Measurements from ENCODE around the gene FGF22. TPM values are rescaled to one million over a fixed set of nuclear protein-coding genes. Genes with fewer than 3 reads are reported as not detected.
"Not testable (repeated sequence)": the region's sequence is repeated elsewhere in the genome, so short reads cannot be mapped to it uniquely, and the experiment has no call there.

The FGF22 gene
- total RNA-seq, 2 experiments from 2014 or later = 0.48 TPM; not detected in 1

DNA sequence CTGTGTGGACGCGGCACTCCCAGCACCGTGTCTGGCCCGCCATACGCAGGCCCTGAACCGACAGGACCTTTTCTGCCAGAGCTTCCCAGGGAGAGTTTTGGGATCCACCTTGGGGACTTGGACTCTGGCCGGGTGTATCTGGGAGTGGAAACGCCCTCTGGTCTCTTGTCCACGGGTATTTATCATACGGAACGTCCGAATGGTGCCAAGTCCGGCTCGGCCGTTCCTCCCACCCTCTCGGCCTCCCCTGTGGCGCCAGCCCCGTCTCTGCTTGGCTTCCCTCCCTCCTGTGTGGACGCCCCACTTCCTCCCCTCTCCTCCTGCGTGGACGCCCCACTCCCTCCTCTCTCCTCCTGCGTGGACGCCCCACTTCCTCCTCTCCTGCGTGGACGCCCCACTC lies 37.9 kb upstream of the FGF22 start:
- DNase-seq (ENCODE audit: low spot score) = no peak
- H3K27ac ChIP-seq (ENCODE audit: low read depth, low read length, poor library complexity, severe bottlenecking) = no peak overlapping the region
- no peak overlapping the region for H3K4me2 ChIP-seq (ENCODE audit: low read length)
- no peaks in the 10 kb centered on the region for H4K20me1 ChIP-seq (ENCODE audit: insufficient read depth, low read length)
- H3K9me3 ChIP-seq (ENCODE audit: low read length) = no peaks in the 10 kb centered on the region
- ChIA-PET POLR2A (no interaction called here), CTCF (ENCODE audit: unreplicated experiment) (no interaction called here)
- TF ChIP-seq, protein P1, sequence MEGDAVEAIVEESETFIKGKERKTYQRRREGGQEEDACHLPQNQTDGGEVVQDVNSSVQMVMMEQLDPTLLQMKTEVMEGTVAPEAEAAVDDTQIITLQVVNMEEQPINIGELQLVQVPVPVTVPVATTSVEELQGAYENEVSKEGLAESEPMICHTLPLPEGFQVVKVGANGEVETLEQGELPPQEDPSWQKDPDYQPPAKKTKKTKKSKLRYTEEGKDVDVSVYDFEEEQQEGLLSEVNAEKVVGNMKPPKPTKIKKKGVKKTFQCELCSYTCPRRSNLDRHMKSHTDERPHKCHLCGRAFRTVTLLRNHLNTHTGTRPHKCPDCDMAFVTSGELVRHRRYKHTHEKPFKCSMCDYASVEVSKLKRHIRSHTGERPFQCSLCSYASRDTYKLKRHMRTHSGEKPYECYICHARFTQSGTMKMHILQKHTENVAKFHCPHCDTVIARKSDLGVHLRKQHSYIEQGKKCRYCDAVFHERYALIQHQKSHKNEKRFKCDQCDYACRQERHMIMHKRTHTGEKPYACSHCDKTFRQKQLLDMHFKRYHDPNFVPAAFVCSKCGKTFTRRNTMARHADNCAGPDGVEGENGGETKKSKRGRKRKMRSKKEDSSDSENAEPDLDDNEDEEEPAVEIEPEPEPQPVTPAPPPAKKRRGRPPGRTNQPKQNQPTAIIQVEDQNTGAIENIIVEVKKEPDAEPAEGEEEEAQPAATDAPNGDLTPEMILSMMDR (conservative IDR thresholded peaks at IDR 0.05; ENCODE audit: low read length) = no peak
- no peak for TF ChIP-seq EZH2phosphoT487 (IDR thresholded peaks at IDR 0.05; ENCODE audit: borderline replicate concordance, low read depth, low read length)
- H3K9me2 ChIP-seq (ENCODE audit: insufficient read depth, low read length) = no peaks in the 10 kb centered on the region
- no peaks in the 10 kb centered on the region for H3K79me2 ChIP-seq (ENCODE audit: insufficient read depth, low read depth, low read length)
- no peak overlapping the region for H3K4me3 ChIP-seq (ENCODE audit: low read depth, low read length, poor library complexity, severe bottlenecking)
- H3K36me3 ChIP-seq (ENCODE audit: insufficient read depth, low read length) = no peaks in the 10 kb centered on the region
- no peak overlapping the region for H2AFZ ChIP-seq (ENCODE audit: low read length)
- H3K4me1 ChIP-seq (ENCODE audit: insufficient read depth, low read length, poor library complexity, severe bottlenecking) = peaks cover 5% of the 10 kb centered on the region
- intact Hi-C loops (cut with micrococcal nuclease; ENCODE audit: unreplicated experiment) = no loop called here
- BruUV-seq (replicated peaks) = no TSS peak

DNA sequence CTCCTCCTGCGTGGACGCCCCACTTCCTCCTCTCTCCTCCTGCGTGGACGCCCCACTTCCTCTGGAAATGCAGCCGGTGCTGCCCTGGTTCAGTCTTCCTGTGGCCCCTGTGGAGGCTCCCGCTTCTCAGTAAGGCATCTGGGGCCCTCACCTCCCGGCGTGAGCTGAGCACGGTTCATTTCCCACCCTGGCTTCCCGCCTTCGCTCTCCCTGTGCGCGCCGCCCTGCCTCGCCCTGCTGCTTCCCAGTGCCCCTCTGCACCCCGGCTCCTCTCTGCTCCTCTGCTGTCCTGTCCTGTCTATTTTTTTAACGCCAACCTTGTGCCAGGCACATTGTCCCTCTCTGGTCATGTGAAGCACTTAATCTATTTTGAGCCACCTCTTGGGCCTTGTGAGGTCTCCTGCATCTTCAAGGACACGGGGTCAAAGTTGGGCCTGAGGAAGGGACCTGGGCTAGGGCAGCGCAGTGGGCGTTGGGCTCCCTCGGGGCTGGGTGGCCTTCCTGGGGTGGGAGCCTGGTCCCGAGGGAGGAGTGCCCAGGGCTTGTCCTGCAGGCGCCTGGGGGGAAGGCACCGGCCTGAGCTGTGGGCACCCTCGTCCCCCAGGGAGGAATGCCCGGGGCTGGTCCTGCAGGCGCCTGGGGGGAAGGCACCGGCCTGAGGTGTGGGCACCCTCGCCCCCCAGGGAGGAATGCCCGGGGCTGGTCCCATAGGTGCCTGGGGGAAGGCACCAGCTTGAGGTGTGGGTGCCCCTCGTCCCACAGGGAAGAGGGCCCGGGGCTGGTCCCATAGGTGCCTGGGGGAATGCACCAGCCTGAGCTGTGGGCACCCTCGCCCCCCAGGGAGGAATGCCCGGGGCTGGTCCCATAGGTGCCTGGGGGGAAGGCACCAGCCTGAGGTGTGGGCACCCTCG lies 37.0 kb upstream of the FGF22 start:
- H3K9me3 ChIP-seq (ENCODE audit: low read length) = no peaks in the 10 kb centered on the region
- H4K20me1 ChIP-seq (ENCODE audit: insufficient read depth, low read length) = no peaks in the 10 kb centered on the region
- DNase-seq (ENCODE audit: low spot score) = no peak
- H3K79me2 ChIP-seq (ENCODE audit: insufficient read depth, low read depth, low read length) = no peaks in the 10 kb centered on the region
- H3K4me1 ChIP-seq (ENCODE audit: insufficient read depth, low read length, poor library complexity, severe bottlenecking) = peaks cover 5% of the 10 kb centered on the region
- H3K9me2 ChIP-seq (ENCODE audit: insufficient read depth, low read length) = no peaks in the 10 kb centered on the region
- intact Hi-C loops (cut with micrococcal nuclease; ENCODE audit: unreplicated experiment) = no loop called here
- H2AFZ ChIP-seq (ENCODE audit: low read length) = no peak overlapping the region
- H3K4me2 ChIP-seq (ENCODE audit: low read length) = no peak overlapping the region
- POLR2A ChIA-PET = no interaction called here
- no peak overlapping the region for H3K4me3 ChIP-seq (ENCODE audit: low read depth, low read length, poor library complexity, severe bottlenecking)
- TF ChIP-seq, protein P1 (conservative IDR thresholded peaks at IDR 0.05; ENCODE audit: low read length) = no peak
- no peak for TF ChIP-seq EZH2phosphoT487 (IDR thresholded peaks at IDR 0.05; ENCODE audit: borderline replicate concordance, low read depth, low read length)
- no peaks in the 10 kb centered on the region for H3K36me3 ChIP-seq (ENCODE audit: insufficient read depth, low read length)
- BruUV-seq (replicated peaks) = no TSS peak
- no peak overlapping the region for H3K27ac ChIP-seq (ENCODE audit: low read depth, low read length, poor library complexity, severe bottlenecking)
- CTCF ChIA-PET (ENCODE audit: unreplicated experiment) = no interaction called here

DNA sequence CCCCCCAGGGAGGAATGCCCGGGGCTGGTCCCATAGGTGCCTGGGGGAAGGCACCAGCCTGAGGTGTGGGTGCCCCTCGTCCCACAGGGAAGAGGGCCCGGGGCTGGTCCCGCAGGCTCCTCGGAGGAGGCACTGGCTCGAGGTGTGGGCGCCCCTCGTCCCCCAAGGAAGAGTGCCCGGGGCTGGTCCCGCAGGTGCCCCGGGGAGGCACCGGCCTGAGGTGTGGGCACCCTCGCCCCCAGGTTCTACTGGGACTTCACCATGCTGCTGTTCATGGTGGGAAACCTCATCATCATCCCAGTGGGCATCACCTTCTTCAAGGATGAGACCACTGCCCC lies 36.4 kb upstream of the FGF22 start:
- H2AFZ ChIP-seq (ENCODE audit: low read length); H3K27ac ChIP-seq (ENCODE audit: low read depth, low read length, poor library complexity, severe bottlenecking); H3K79me2 ChIP-seq (ENCODE audit: insufficient read depth, low read depth, low read length); DNase-seq (ENCODE audit: low spot score); H3K9me2 ChIP-seq (ENCODE audit: insufficient read depth, low read length); H4K20me1 ChIP-seq (ENCODE audit: insufficient read depth, low read length); H3K4me2 ChIP-seq (ENCODE audit: low read length); intact Hi-C loops (cut with micrococcal nuclease; ENCODE audit: unreplicated experiment); H3K36me3 ChIP-seq (ENCODE audit: insufficient read depth, low read length); H3K4me3 ChIP-seq (ENCODE audit: low read depth, low read length, poor library complexity, severe bottlenecking); H3K9me3 ChIP-seq (ENCODE audit: low read length); BruUV-seq (replicated peaks); POLR2A ChIA-PET; H3K4me1 ChIP-seq (ENCODE audit: insufficient read depth, low read length, poor library complexity, severe bottlenecking); CTCF ChIA-PET (ENCODE audit: unreplicated experiment): not testable (repeated sequence)

DNA sequence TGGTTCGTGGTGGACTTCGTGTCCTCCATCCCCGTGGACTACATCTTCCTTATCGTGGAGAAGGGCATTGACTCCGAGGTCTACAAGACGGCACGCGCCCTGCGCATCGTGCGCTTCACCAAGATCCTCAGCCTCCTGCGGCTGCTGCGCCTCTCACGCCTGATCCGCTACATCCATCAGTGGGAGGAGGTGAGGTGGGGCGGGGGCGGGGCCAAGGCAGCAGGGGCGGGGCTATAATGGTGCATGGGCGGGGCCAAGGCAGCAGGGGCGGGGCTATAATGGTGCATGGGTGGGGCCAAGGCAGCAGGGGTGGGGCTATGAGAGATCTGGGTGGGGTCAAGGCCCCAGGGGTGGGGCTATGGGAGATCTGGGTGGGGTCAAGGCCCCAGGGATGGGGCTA lies 35.9 kb upstream of the FGF22 start:
- POLR2A ChIA-PET = interaction anchor here (0.6 to 0.7 kb wide), 2 partner anchors 233 to 345 kb away, joined by 3 to 6 read pairs; no protein-coding TSS in a partner anchor
- CTCF ChIA-PET (ENCODE audit: unreplicated experiment) = not testable (repeated sequence)

More for the DNA sequence above, 35.9 kb upstream of the FGF22 start:
- not testable (repeated sequence) for H3K79me2 ChIP-seq (ENCODE audit: insufficient read depth, low read depth, low read length); H3K9me2 ChIP-seq (ENCODE audit: insufficient read depth, low read length); H3K4me2 ChIP-seq (ENCODE audit: low read length); H4K20me1 ChIP-seq (ENCODE audit: insufficient read depth, low read length); H3K9me3 ChIP-seq (ENCODE audit: low read length); H3K36me3 ChIP-seq (ENCODE audit: insufficient read depth, low read length); H3K4me3 ChIP-seq (ENCODE audit: low read depth, low read length, poor library complexity, severe bottlenecking); H3K4me1 ChIP-seq (ENCODE audit: insufficient read depth, low read length, poor library complexity, severe bottlenecking); H3K27ac ChIP-seq (ENCODE audit: low read depth, low read length, poor library complexity, severe bottlenecking); BruUV-seq (replicated peaks); H2AFZ ChIP-seq (ENCODE audit: low read length)
- intact Hi-C loops (cut with micrococcal nuclease; ENCODE audit: unreplicated experiment) = loop anchor here (2.0 kb wide), 2 partner anchors 29 to 57 kb away; partner anchors contain the start of gene POLRMT
- peak; percentile 28 for DNase-seq (ENCODE audit: low spot score)

All from OCI-LY7 (cell line).